ENCODE measurements around the gene APBB3.
A peak's percentile ranks its signal among the peaks of the same experiment; 100 is the strongest.

The APBB3 gene

DNA sequence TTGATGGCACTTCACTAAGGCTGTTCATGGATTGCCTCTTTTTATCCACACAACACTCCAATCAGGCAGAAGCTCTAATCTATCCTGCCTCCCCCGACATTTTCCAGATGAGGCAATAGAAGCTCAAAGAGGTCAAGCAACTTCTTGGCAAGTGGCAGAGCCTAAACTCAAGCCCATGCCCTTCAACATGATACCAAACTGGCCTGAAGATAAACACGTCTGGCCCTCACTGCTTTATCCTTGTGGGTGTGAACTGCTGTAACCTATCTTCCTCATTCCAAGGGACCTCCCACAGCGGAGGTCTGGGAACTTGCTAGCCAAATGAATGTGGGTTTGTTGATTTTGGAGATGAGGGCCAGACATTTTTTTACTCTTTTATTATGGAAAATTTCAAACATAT lies 9.8 kb upstream of the APBB3 start:
- DNase-seq = no peak

- no peak for DNase-seq
Measured at GRCh38 chr5:140573683-140574082, 9.3 kb upstream of the APBB3 start.

GRCh38 chr5:140571105-140571504 lies 6.7 kb upstream of the APBB3 start:
- no peak for DNase-seq

GRCh38 chr5:140570488-140570887 lies 6.1 kb upstream of the APBB3 start:
- no peak for DNase-seq

- no peak for DNase-seq
Measured at GRCh38 chr5:140570058-140570457, 5.7 kb upstream of the APBB3 start.

DNA sequence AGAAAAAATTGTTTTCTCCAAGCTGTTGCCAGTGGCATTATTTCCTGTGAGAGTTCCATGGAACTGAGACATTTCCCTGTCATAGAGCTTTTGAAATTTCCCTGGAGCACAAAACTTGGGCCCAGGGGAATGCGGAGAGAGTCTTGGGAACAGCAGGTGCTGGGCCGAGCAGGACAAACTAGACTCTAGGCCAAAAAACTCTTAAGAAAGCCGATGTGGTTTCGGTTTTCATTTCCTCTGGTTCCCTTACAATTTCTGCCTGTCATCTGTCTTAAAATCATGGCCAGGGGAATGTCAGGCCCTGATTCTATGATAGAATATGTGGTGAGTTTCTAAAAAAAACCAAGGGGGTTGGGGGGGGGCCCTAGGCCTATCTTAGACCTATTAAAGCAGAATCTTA lies 4.8 kb upstream of the APBB3 start:
- DNase-seq = no peak

GRCh38 chr5:140568443-140569063 lies 4.2 kb upstream of the APBB3 start:
- no peak for DNase-seq

DNA sequence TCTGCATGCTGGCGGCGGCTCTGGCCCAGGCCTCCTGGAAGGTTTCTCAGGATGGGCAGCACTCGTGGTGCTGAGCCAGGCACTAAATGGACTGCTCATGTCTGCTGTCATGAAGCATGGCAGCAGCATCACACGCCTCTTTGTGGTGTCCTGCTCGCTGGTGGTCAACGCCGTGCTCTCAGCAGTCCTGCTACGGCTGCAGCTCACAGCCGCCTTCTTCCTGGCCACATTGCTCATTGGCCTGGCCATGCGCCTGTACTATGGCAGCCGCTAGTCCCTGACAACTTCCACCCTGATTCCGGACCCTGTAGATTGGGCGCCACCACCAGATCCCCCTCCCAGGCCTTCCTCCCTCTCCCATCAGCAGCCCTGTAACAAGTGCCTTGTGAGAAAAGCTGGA lies 3.5 kb upstream of the APBB3 start:
- DNase-seq = no peak

- no peak for DNase-seq
Measured at GRCh38 chr5:140567136-140567818, 2.9 kb upstream of the APBB3 start.

GRCh38 chr5:140566665-140567064 lies 2.3 kb upstream of the APBB3 start:
- DNase-seq = no peak

- DNase-seq = no peak
Measured at GRCh38 chr5:140565780-140566095, 1.3 kb upstream of the APBB3 start.

DNA sequence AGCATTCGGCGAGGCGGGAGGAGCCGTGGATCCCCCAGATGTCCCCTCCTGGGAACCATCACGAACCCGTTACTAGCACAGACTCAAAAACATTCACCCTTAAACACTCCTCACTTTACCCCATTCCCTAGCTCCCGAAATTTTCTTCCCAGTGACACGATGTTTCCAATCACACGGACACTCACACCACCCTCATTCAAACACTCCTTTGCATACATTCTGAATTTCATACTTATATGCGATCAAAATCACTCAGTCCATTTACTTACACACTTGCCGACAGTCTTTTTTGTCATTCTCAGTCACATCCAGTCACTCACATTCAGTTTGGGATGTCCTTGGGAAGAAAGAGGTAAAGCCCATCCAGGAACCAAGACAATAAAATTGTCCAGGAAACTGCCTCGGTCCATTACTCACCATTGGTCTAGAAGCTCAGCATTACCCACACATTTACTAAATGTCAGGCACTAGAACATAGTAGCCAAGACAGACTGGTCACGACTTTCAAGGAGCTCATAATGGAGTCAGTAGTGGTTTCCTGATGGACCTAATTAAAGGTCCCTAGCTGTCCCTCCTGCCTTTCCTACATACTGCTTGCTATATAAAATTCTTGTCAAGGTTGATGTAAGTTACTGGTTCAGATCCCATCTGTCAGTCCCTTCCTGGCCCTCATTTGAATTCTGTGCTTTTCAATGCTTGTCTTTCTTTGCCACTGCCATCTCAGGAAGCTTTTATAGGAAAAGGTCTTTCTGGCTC lies 804 bp upstream of the APBB3 start:
- DNase-seq = no peak

DNA sequence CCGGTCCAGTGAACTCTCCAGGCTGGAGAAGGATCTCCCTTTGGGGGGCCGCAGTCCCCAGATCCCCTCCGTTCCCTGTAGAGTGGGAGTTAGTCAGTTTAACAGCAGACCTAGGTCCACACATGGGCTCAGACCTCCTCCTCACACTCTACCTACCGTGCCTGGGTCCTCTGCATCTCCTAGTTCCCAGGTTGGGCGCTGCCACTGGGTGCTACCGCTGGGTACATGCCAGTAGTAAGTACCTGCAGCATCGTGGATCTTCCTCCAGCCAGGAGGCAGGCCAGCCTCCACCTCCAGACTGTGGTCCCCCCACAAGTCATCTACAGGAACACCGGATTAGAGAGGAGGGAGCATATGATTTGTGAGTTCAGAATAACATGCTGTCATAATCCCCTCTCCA lies 802 bp downstream of the APBB3 start:
- DNase-seq = no peak

- no peak for DNase-seq
Measured at GRCh38 chr5:140561753-140562523, 2.5 kb downstream of the APBB3 start.

DNA sequence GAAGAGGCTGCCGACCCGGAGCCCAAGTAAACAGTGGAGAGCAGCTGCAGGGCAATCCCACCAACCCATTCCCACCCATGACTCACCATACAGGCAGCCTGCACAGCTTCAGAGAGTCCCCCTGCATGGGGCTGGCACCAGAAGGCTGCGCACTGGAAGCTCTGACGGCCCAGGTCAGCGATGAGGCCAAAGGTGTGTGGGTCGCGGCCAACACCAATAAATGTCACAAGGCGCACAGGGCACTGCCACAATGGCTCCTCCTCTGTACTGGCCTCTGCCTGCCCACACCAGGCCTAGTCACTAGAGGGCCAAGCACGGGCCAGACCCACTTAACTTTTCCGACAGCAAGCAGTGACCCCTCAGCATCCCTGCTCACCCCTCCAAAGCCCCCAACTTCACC lies 4.2 kb downstream of the APBB3 start:
- no peak for DNase-seq

DNA sequence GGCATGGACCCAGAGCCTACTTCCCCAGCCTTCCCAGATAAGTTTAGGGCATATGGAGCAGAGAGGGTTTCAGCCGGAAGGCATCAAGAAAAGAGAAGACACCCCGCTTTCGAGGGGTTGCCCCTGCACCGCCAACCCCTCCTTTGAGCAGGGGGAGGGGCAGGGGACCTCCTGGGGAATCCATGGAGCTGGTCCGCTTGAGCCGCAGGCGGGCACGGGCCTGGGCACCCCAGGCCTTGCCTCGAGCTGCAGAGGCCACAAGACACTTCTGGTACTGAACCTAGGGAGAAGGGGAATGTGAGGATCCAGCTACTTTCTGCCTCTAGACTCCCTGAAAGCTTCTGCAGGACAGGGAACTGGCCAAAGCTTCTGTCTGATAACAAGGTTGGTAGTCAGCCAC lies 5.9 kb downstream of the APBB3 start:
- no peak for DNase-seq

GRCh38 chr5:140557965-140558364 lies 6.4 kb downstream of the APBB3 start:
- DNase-seq = no peak

- peak; percentile 84 for DNase-seq
Measured at GRCh38 chr5:140557136-140557805, 7.1 kb downstream of the APBB3 start, which contains the start of gene SRA1. SRA1 (minus strand) TSS chr5:140557473; CDS start chr5:140557452, 21 bp downstream.

GRCh38 chr5:140556438-140556837 lies 8.0 kb downstream of the APBB3 start:
- no peak for DNase-seq

GRCh38 chr5:140555747-140556312 lies 8.6 kb downstream of the APBB3 start:
- no peak for DNase-seq

DNA sequence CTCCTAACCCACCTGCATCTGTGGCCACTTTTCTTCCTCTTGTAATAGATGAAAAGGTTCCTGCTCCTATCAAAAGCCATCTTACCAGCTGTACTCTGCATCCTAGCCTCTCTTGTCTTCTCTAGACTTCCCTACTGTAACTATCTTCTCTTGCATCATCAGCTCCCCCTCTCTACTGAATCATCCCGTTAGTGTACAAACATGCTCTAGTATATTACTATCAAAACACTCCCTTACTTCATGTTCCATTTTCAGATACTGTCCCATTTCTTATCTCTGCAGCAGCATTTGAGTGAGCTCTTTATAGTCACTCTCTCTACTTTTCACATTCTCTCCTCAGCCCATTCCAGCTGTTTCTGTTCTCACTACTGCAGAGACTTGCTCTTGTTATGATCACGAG lies 9.9 kb downstream of the APBB3 start:
- no peak for DNase-seq

GRCh38 chr5:140553657-140554056 lies 10.7 kb downstream of the APBB3 start:
- no peak for DNase-seq

GRCh38 chr5:140551872-140552271 lies 12.5 kb downstream of the APBB3 start:
- no peak for DNase-seq
